PFSK-1 (cell line): Measurements from ENCODE around the gene ATP5PO.

Experiments used
- FOXP2 ChIP-seq: optimal IDR thresholded peaks from 2 replicates; pipeline ENCODE3; 2011; ENCODE audit warnings: borderline replicate concordance, control low read depth, inconsistent platforms; ENCODE audit not compliant: insufficient read depth; ENCODE audit errors: extremely low read length, extremely low read depth
- POLR2AphosphoS5 ChIP-seq: IDR thresholded peaks from 2 replicates; pipeline ENCODE4 v1.6.1; 2012; ENCODE audit warnings: low read depth, mild to moderate bottlenecking, control low read depth, low read length, moderate library complexity
- REST ChIP-seq, 2 experiments: IDR thresholded peaks; 2 replicates each; pipeline versions ENCODE4 v1.6.1 to v1.8.0; 2011 to 2012; ENCODE audit warnings: low read depth in 2 of 2, low read length in 2 of 2, control low read depth in 1 of 2, inconsistent platforms in 1 of 2, mild to moderate bottlenecking in 1 of 2, moderate library complexity in 1 of 2; ENCODE audit not compliant: insufficient read depth in 1 of 2
- SIN3A ChIP-seq: IDR thresholded peaks from 2 replicates; pipeline ENCODE4 v1.6.1; 2012; ENCODE audit warnings: mild to moderate bottlenecking, low read length, moderate library complexity, borderline replicate concordance; ENCODE audit not compliant: insufficient read depth
- TAF1 ChIP-seq: IDR thresholded peaks from 2 replicates; pipeline ENCODE4 v1.6.1; 2012; ENCODE audit warnings: low read length, control low read depth, borderline replicate concordance; ENCODE audit not compliant: insufficient read depth

GRCh38 chr21:33898586-33898985 is 17.0 kb downstream of the ATP5PO start:
- TF ChIP-seq REST (IDR thresholded peaks at IDR 0.05; ENCODE audit: insufficient read depth in 1 of 2, low read depth in 2 of 2, low read length in 2 of 2) (no peak), TAF1 (no peak), POLR2AphosphoS5 (no peak), SIN3A (no peak), FOXP2 (no peak)
